HepG2 (cell line): ENCODE measurements around the gene SPRN. TPM values are rescaled to one million over a fixed set of nuclear protein-coding genes. Genes with fewer than 3 reads are reported as not detected.

ENCODE experiments used
- ATAC-seq: fragments of 200-7000 bp; cut with Tn5 transposase; 3 replicates; pipeline ENCODE4 v1.9.1; 2020; ENCODE audit warnings: mild to moderate bottlenecking, moderate library complexity
- BruUV-seq: library from RNA; stranded (reverse); fragments of 400-500 nt; replicated peaks from 2 replicates; lab custom pipeline; 2021; lab: Mats Ljungman, UMichigan
- CTCF ChIA-PET: fragments of 300-600 bp; formaldehyde crosslinking; extraction: SDS; loops from one replicate; lab custom pipeline; 2021; ENCODE audit warnings: low total read pairs, inconsistent platforms, low intra/inter-chr PET ratio; lab: Yijun Ruan, JAX
- POLR2A ChIA-PET: fragments of 350-600 bp; sonication (Branson Sonifier 250); formaldehyde crosslinking; loops from one replicate; lab custom pipeline; 2020; ENCODE audit warnings: antibody characterized with exemption, inconsistent platforms; lab: Yijun Ruan, JAX
- DNase-seq: peaks from one replicate; pipeline ENCODE4 v3.0.0-alpha.2; 2015; ENCODE audit warnings: low spot score
- FAIRE-seq: peaks from 3 replicates; lab custom pipeline; 2011; peaks lifted over from hg19 to GRCh38; lab: Jason Lieb, UNC
- H2AFZ ChIP-seq: one replicate; pipeline ENCODE4 v1.6.1; 2011; ENCODE audit warnings: low read length, inconsistent platforms
- H3K27ac ChIP-seq: fragments of 300-600 bp; 3 replicates; pipeline ENCODE4 v1.8.0; 2011; ENCODE audit warnings: mixed run types, mild to moderate bottlenecking, mixed read lengths, low read length, inconsistent platforms; ENCODE audit not compliant: insufficient read depth; ENCODE audit errors: extremely low read length
- H3K27me3 ChIP-seq, 2 experiments: fragments of 200-600 bp in 1 of 2; 2 replicates in 1 of 2; 3 replicates in 1 of 2; pipeline versions ENCODE4 v1.6.0 to v1.8.0; 2011; ENCODE audit warnings: low read length in 2 of 2, mild to moderate bottlenecking in 2 of 2, moderate library complexity in 2 of 2, inconsistent platforms in 1 of 2; ENCODE audit not compliant: insufficient read depth in 2 of 2, control insufficient read depth in 1 of 2
- H3K36me3 ChIP-seq, 2 experiments: fragments of 200-600 bp in 1 of 2; replicated peaks in 1 of 2; 2 replicates in 1 of 2; 3 replicates in 1 of 2; pipeline versions ENCODE4 v1.5.1 to v1.8.0; 2011; ENCODE audit warnings: low read length in 2 of 2, inconsistent platforms in 1 of 2; ENCODE audit not compliant: insufficient read depth in 2 of 2, control insufficient read depth in 1 of 2
- H3K4me1 ChIP-seq: 2 replicates; pipeline ENCODE4 v1.5.1; 2012; ENCODE audit warnings: low read length, inconsistent platforms; ENCODE audit not compliant: insufficient read depth
- H3K4me2 ChIP-seq: 2 replicates; pipeline ENCODE4 v1.6.0; 2011; ENCODE audit warnings: low read depth, low read length, inconsistent platforms
- H3K4me3 ChIP-seq, 3 experiments: fragments of 200-600 bp in 1 of 3; sonication (generic), shearing (Covaris generic) in 1 of 3; replicated peaks in 1 of 3; 2 replicates each; pipeline ENCODE4 v1.5.1; 2011 to 2016; ENCODE audit warnings: low read length in 3 of 3, inconsistent platforms in 2 of 3, low read depth in 2 of 3, mild to moderate bottlenecking in 2 of 3, control low read depth in 1 of 3, mixed read lengths in 1 of 3; ENCODE audit not compliant: insufficient read depth in 1 of 3
- H3K79me2 ChIP-seq: one replicate; pipeline ENCODE4 v1.6.1; 2011; ENCODE audit warnings: low read length, inconsistent platforms; ENCODE audit not compliant: insufficient read depth
- H3K9ac ChIP-seq: 2 replicates; pipeline ENCODE4 v1.6.0; 2011; ENCODE audit warnings: mild to moderate bottlenecking, low read depth, low read length, inconsistent platforms; ENCODE audit not compliant: insufficient read depth
- H3K9me3 ChIP-seq: 2 replicates; pipeline ENCODE4 v1.5.1; 2012; ENCODE audit warnings: mild to moderate bottlenecking, low read length
- H4K20me1 ChIP-seq: 2 replicates; pipeline ENCODE4 v1.6.0; 2011; ENCODE audit warnings: inconsistent platforms, mild to moderate bottlenecking, low read length, moderate library complexity; ENCODE audit not compliant: insufficient read depth
- CTCF ChIP-seq: sonication (generic); formaldehyde crosslinking; IDR thresholded peaks from 2 replicates; pipeline ENCODE4 v1.5.0; 2020; ENCODE audit warnings: mild to moderate bottlenecking, missing genetic modification reagents, moderate library complexity
- ZBTB14 ChIP-seq: sonication (generic); formaldehyde crosslinking; IDR thresholded peaks from 2 replicates; pipeline ENCODE4 v1.4.0; 2020; ENCODE audit warnings: missing genetic modification reagents
- ZNF333 ChIP-seq: sonication (generic); formaldehyde crosslinking; IDR thresholded peaks from 2 replicates; pipeline ENCODE4 v1.4.0; 2020; ENCODE audit warnings: mild to moderate bottlenecking, missing genetic modification reagents, borderline replicate concordance
- whole genome bisulfite sequencing: methylation state at CpG from one replicate; pipeline ENCODE4 v1.1.6; 2017; ENCODE audit warnings: low lambda C conversion rate; 5-methylcytosine and 5-hydroxymethylcytosine counted together
- in situ Hi-C: cut with HindIII; loops from 2 replicates; pipeline ENCODE4 v1.10.0; 2017; ENCODE audit warnings: low pct_unique_long_range_greater_than_20kb; ENCODE audit not compliant: extremely low pct_ligation_motif_present
- intact Hi-C: fragments of 100-400 bp; cut with micrococcal nuclease; formaldehyde crosslinking; loops from one replicate; pipeline ENCODE4 v1.10.0; 2022; ENCODE audit not compliant: unreplicated experiment
- polyA plus RNA-seq, 8 experiments: library from polyadenylated mRNA; depleted of rRNA in 3 of 8; stranded (reverse) in 7 of 8; unstranded in 1 of 8; fragments of >200 nt; fragmentation: Illumina TruSeq in 4 of 8; extraction: Trizol in 4 of 8; gene quantifications; 2 replicates each; pipeline versions ENCODE4 v1.2.1 to v1.2.3, GENCODE V29; 2011 to 2016; ENCODE audit warnings: low read depth in 4 of 8, missing spikeins in 1 of 8, mixed read lengths in 1 of 8; ENCODE audit not compliant: insufficient read depth in 1 of 8
- total RNA-seq, 5 experiments: library from RNA; depleted of rRNA; stranded (reverse); fragments of >200 nt; fragmentation: Illumina TruSeq; extraction: Trizol; gene quantifications; 2 replicates each; pipeline ENCODE4 v1.2.3, GENCODE V29; 2016; ENCODE audit warnings: low read depth in 1 of 5
- TF ChIP-seq, protein P1 (sequence below): sonication (generic); formaldehyde crosslinking; IDR thresholded peaks from 2 replicates; pipeline ENCODE4 v1.8.1; 2022; ENCODE audit warnings: mild to moderate bottlenecking, missing genetic modification reagents
- TF ChIP-seq, protein P2 (sequence below): sonication (generic); formaldehyde crosslinking; IDR thresholded peaks from 2 replicates; pipeline ENCODE4 v1.4.0; 2020; ENCODE audit warnings: mild to moderate bottlenecking, missing genetic modification reagents, borderline replicate concordance
- TF ChIP-seq, protein P3 (sequence below): sonication (generic); formaldehyde crosslinking; IDR thresholded peaks from 2 replicates; pipeline ENCODE4 v1.4.0; 2020; ENCODE audit warnings: missing genetic modification reagents

SPRN gene
- total and polyA plus RNA-seq, 2 of the 13 experiments (the other 11 are each of a cell fraction or from before 2014, with no cell fraction given) = not detected

- TF ChIP-seq, protein P1, sequence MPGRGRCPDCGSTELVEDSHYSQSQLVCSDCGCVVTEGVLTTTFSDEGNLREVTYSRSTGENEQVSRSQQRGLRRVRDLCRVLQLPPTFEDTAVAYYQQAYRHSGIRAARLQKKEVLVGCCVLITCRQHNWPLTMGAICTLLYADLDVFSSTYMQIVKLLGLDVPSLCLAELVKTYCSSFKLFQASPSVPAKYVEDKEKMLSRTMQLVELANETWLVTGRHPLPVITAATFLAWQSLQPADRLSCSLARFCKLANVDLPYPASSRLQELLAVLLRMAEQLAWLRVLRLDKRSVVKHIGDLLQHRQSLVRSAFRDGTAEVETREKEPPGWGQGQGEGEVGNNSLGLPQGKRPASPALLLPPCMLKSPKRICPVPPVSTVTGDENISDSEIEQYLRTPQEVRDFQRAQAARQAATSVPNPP = no peak
- TF ChIP-seq ZNF333 (CRISPR knock-in tag) (no peak), ZBTB14 (CRISPR knock-in tag) (no peak)
- TF ChIP-seq, protein P2, sequence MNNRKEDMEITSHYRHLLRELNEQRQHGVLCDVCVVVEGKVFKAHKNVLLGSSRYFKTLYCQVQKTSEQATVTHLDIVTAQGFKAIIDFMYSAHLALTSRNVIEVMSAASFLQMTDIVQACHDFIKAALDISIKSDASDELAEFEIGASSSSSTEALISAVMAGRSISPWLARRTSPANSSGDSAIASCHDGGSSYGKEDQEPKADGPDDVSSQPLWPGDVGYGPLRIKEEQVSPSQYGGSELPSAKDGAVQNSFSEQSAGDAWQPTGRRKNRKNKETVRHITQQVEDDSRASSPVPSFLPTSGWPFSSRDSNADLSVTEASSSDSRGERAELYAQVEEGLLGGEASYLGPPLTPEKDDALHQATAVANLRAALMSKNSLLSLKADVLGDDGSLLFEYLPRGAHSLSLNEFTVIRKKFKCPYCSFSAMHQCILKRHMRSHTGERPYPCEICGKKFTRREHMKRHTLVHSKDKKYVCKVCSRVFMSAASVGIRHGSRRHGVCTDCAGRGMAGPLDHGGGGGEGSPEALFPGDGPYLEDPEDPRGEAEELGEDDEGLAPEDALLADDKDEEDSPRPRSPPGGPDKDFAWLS (CRISPR knock-in tag) = no peak
- TF ChIP-seq, all 625 proteins: peak for 0
These were observed 29.9 kb upstream of the SPRN start (continued) for GRCh38 chr10:133454204-133454893.

DNA sequence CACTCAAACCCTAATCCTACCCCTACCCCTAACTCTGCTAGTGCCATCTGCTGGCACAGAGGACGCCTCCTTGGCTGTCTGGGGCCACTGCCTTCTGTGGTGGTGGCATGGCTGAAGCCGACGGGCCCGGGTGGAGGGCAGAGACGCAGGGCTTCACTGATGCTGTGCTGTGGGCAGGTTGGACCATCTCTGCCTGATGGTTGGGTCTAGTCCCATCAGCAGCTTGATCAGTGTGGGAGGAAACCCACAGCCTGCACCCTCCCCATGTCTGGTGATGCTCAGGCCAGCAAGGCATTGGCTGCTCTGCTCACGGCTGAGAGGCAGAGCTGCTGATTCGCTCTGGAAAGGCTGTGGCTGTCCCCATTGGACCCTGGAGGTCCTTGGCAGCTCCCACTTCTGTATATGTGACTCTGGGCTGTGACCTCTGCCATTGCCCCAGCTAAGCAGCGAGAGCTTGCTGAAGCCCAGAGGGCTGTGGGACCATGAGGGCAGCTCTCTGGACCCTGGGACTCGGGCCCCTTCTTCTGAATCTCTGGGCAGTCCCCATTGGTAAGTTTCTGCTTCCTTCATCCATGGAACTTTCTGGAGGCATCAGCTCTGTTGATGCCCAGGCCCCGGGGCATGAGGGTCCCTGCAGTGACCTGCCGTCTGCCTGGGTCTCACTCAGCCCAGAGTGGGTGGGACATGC is 29.2 kb upstream of the SPRN start, which contains the start of gene SCART1:
Gene SCART1 (plus strand): TSS at position 430 of the 688 bp plus-strand sequence. CDS start 53 bp downstream, at position 483.
- TF ChIP-seq, protein P3, sequence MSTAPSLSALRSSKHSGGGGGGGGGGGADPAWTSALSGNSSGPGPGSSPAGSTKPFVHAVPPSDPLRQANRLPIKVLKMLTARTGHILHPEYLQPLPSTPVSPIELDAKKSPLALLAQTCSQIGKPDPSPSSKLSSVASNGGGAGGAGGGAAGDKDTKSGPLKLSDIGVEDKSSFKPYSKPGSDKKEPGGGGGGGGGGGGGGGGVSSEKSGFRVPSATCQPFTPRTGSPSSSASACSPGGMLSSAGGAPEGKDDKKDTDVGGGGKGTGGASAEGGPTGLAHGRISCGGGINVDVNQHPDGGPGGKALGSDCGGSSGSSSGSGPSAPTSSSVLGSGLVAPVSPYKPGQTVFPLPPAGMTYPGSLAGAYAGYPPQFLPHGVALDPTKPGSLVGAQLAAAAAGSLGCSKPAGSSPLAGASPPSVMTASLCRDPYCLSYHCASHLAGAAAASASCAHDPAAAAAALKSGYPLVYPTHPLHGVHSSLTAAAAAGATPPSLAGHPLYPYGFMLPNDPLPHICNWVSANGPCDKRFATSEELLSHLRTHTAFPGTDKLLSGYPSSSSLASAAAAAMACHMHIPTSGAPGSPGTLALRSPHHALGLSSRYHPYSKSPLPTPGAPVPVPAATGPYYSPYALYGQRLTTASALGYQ = no peak
- peak; percentile 18; the same call in 1 of the 2 replicates for TF ChIP-seq CTCF
- 30% methylated on average over 6 of the region's 11 CpGs for WGBS
- POLR2A ChIA-PET = no interaction called here
- H3K36me3 ChIP-seq = no peaks in the 10 kb centered on the region
- DNase-seq = no peak
- H3K9ac ChIP-seq = no peak within 1 kb of the TSS
- FAIRE-seq = no peak
- H3K9me3 ChIP-seq = peaks cover 6% of the 10 kb centered on the region; the same call in 1 of the 2 replicates
- H3K4me1 ChIP-seq = no peaks in the 10 kb centered on the region
- CTCF ChIA-PET = no interaction called here
- intact Hi-C loops (no loop called here), in situ Hi-C loops (no loop called here)
- no peak within 1 kb of the TSS for H3K4me2 ChIP-seq
- H4K20me1 ChIP-seq = no peaks in the 10 kb centered on the region
- no peaks in the 10 kb centered on the region for H3K27me3 ChIP-seq
- no TSS peak for BruUV-seq
- no peak within 1 kb of the TSS for H2AFZ ChIP-seq
- H3K79me2 ChIP-seq = no peaks in the 10 kb centered on the region
- ATAC-seq = peak; percentile 33
- no peak within 1 kb of the TSS for H3K4me3 ChIP-seq
- no peak within 1 kb of the TSS for H3K27ac ChIP-seq
